Hematopoietic multipotent progenitor cell treated with erythropoietin and hydrocortisone succinate and interleukin-3 and kit ligand, for 17 days (in vitro differentiated cells): ENCODE data around the gene UBE3A.
"Not testable (repeated sequence)": the region's sequence is repeated elsewhere in the genome, so short reads cannot be mapped to it uniquely, and the experiment has no call there.

Source experiments
- DNase-seq: peaks from one replicate; pipeline ENCODE4 v3.0.0-alpha.2; 2015; ENCODE audit warnings: low spot score

The UBE3A gene

GRCh38 chr15:25437777-25438600 lies 835 bp downstream of the UBE3A start:
- DNase-seq, result peak; percentile 53

DNA sequence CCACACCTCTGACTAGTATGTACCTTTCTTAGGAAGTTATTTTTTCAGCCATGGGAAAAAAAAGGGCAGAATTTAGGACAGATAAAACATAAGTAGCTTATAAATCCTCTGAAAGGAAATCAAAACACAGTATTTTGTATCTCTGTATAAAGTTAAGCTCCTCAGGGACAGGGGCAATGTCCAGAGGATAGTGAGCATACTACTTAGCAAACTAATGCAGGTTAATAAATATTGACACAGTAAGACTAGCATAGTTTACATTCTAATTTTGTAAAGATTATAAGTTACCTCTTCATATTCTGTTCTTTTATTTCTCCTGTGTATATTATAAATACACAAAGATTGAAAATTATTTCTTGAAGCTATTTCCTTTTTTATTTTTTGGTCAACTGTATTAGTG lies 2.1 kb downstream of the UBE3A start:
- no peak for DNase-seq

DNA sequence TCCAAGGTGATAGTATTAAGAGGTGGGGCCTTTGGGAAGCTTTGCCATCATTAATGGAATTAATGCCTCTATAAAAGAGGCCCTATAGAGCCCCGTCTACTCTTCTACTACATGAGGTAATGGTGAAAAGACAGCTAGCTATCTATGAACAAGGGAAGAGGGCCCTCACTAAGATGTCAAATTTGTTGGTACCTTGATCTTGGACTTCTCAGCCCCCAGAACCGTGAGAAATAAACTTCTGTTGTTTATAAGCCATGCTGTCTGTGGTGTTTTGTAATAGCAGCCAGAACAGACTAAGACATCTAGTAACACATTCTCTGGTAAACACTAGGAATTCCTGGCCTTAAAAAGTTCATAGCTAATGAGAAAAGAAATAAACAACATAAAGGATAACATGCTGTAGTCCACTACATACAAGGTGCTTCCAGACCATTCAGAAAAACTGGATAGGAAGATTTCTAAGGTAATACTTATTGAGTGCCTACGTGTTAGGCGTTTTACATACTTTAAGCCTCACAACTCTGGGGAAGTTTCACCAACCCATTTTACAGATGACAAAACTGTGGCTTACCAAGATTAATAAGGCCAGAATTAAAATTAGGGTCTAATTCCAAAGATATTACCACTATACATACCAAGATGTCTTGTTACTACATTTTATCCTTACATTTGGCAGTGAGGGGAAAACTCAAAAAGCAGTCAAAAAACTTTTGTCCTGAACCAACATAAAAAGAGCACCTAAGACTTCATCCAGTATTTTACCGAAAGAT lies 3.2 kb downstream of the UBE3A start:
- DNase-seq, result no peak

DNA sequence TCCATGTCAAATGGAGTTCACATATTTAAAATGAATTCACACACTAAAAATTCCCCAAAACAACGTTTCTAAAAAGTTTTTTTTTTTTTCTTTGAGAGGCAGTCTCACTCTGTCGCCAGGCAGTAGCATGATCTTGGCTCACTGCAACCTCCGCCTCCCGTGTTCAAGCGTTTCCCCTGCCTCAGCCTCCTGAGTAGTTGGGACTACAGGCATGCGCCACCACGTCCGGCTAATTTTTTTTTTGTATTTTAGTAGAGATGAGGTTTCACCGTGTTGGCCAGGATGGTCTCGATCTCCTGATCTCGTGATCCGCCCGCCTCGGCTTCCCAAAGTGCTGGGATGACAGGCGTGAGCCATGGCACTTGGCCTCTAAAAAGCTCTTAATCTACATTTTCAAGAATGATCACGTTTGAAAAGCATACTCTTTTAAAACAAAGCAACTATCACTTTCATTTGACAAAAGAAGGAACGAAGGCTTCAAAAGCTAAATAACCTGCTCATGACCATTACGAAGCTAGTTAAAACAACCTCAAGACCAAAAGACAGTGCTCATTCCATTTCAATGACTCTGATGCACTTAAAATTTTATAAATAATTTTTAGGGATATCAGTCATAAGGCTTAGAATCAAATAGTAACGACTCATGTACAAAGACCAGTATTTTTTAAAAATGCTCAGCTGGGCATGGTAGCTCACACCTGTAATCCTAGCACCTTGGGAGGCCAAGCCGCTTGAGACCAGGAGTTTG lies 5.5 kb downstream of the UBE3A start:
- no peak for DNase-seq

- no peak for DNase-seq
Observed at GRCh38 chr15:25431836-25432561, 6.8 kb downstream of the UBE3A start.

DNA sequence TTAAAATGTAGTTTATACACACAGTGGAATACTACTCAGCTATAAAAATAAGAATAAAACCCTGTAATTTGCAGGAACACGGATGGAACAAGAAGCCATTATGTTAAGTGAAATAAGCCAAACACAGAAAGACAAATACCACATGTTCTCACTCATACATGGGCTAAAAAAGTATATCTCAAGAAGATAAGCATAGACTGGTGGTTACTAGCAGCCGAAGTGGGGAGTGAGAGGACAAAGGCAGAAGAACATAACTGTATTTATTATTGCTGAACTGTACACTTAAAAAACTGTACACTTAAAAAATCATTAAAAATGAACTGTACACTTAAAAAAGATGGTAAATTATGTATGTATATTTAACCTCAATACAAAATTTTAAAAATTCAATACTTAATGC lies 11.0 kb downstream of the UBE3A start:
- no peak for DNase-seq

GRCh38 chr15:25426896-25427610 lies 11.8 kb downstream of the UBE3A start:
- DNase-seq, result no peak

- DNase-seq, result no peak
Observed at GRCh38 chr15:25424073-25424472, 14.8 kb downstream of the UBE3A start.

DNA sequence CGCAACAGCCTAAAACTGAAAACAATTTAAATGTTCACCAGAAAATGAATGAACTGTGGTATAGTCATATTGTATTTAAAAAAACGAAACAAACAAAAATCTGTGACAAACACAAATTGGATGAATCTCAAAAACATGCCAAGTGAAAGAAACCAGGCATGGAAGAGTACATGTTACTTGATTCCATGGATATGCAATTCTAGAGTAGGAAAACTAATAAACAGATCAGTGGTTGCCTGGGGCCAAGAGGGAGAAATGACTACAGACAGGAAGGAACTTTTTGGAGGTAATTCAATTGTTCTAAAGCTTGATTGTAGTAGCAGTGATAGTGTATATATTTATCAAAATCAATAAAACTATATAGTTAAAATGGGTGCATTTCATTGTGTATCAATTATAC lies 16.8 kb downstream of the UBE3A start:
- no peak for DNase-seq

- DNase-seq, result no peak
Observed at GRCh38 chr15:25418202-25418601, 20.6 kb downstream of the UBE3A start.

DNA sequence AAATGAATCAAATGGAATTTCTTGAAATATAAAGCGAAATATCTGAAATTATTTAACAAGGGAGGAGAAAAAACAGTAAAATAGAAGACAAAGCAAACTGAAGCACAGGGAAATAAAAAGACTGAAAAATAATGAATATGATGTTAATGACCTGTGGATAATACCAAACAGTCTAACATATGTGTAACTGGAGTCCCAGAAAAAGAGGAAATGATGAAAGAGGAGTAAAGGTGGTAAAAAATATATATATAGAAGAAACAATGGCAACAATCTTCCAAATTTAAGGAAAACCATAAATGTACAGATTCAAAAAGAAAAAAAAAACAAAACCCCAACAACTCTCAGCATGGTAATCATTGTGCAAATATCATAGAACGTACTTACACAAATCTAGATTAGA lies 21.2 kb downstream of the UBE3A start:
- no peak for DNase-seq

GRCh38 chr15:25416693-25417092 lies 22.1 kb downstream of the UBE3A start:
- no peak for DNase-seq

DNA sequence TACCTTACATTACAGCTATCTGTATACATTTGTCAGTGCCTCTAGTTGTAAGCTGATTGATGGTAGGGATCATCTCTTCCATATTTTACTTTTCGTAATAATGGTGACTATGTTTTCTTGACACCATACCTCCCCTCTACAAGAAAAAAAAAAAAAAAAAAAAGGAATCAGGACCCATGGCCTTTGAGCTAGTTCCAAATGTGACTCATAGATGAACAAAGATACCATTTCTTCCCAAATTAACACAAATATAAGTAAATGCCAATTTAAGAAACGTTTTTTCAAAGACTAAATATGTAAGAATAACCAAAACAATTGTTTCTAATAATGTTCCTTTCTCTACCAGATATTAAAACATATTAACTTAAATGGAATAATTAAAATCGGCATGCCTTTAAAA lies 23.1 kb downstream of the UBE3A start:
- no peak for DNase-seq

GRCh38 chr15:25415217-25415616 lies 23.6 kb downstream of the UBE3A start:
- no peak for DNase-seq

DNA sequence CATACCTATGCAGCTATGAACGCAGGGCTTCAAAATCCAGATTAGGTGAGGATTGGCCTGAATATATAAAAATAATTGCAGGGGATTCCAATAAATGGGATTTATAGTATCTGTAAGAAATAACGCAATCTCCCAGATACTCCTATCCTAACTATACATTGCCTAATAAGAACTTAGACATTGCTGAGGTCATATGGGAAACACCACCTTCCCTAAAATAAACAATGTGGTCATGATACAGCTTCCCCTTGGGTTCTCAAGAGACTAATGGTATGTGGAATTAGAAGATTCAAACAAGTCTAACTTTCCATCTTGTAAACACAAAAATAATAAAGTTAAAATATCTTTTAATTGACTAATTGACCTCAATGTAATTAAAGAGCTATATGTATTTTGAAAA lies 28.2 kb downstream of the UBE3A start:
- no peak for DNase-seq

GRCh38 chr15:25409731-25410130 lies 29.1 kb downstream of the UBE3A start:
- DNase-seq, result not testable (repeated sequence)

GRCh38 chr15:25408929-25409328 lies 29.9 kb downstream of the UBE3A start:
- no peak for DNase-seq

DNA sequence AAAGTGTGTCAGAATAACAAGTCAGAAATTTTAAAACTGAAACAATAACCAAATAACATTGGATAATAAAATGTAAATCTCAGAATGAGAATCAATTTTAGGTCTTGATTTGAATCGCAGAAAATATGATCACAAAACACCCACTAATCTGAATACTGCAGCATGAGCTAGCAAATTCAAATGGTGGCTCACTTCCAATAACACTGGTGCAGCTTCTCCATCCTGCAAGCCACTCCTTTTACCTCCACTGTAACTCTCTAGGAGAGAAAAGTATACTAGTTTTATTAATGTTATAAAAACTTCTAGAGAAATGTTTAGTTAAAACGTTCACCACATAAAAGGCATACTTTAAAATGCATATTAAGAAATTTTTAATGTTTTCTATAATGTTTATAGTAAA lies 30.4 kb downstream of the UBE3A start:
- DNase-seq, result no peak

- no peak for DNase-seq
Observed at GRCh38 chr15:25407950-25408349, 30.9 kb downstream of the UBE3A start.

GRCh38 chr15:25406846-25407245 lies 32.0 kb downstream of the UBE3A start:
- no peak for DNase-seq

DNA sequence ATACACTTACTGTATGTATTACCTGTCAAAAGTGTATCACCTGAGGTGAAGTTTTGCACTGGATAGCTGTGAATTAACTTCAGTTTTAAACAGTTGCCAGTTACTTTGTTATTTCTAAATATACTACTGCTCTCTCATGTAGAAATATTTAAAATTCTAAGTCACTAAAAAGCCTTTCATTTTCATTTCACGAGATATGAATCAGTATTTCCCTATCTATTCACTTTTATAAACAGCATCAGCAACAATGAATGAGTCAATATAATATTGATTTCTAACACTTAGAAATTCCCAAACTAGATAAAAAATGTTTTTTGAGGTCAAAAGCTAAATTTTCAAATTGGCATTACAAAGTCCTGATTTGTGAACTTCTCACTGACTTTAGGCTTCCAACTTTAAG lies 32.6 kb downstream of the UBE3A start:
- DNase-seq, result no peak
